Lower lobe of right lung (tissue), 2 donors: ENCODE measurements around the gene DDX42. TPM values are rescaled to one million over a fixed set of nuclear protein-coding genes. Genes with fewer than 3 reads are reported as not detected.
"Not testable (repeated sequence)": the region's sequence is repeated elsewhere in the genome, so short reads cannot be mapped to it uniquely, and the experiment has no call there.

Experiments used
- ATAC-seq, 2 donors: fragments of 200-7000 bp; cut with Tn5 transposase; one replicate each; pipeline ENCODE4 v1.9.1; 2020 to 2022; ENCODE audit warnings: mild to moderate bottlenecking in 2 of 2, moderate library complexity in 2 of 2
- DNase-seq: peaks from one replicate; pipeline ENCODE4 v3.0.0-alpha.2; 2020
- H3K27ac ChIP-seq: fragments of 200-600 bp; one replicate; pipeline ENCODE4 v1.8.0; 2022
- H3K27me3 ChIP-seq: fragments of 200-600 bp; one replicate; pipeline ENCODE4 v1.8.0; 2022; ENCODE audit warnings: low read depth
- H3K36me3 ChIP-seq: fragments of 200-600 bp; one replicate; pipeline ENCODE4 v1.8.0; 2022; ENCODE audit warnings: mild to moderate bottlenecking
- H3K4me1 ChIP-seq: fragments of 200-600 bp; one replicate; pipeline ENCODE4 v1.8.0; 2022
- H3K4me3 ChIP-seq: fragments of 200-600 bp; one replicate; pipeline ENCODE4 v1.8.0; 2022; ENCODE audit warnings: mild to moderate bottlenecking
- H3K9me3 ChIP-seq: fragments of 200-600 bp; one replicate; pipeline ENCODE4 v1.8.0; 2022
- CTCF ChIP-seq: fragments of 200-600 bp; IDR thresholded peaks from one replicate; pipeline ENCODE4 v1.8.0; 2022; ENCODE audit warnings: antibody characterized with exemption, mild to moderate bottlenecking
- intact Hi-C: fragments of 100-400 bp; cut with DNase I; formaldehyde crosslinking; loops from one replicate; pipeline ENCODE4 v1.11.0; 2022
- total RNA-seq: library from RNA; stranded (reverse); fragmentation: NEBNext Ultra II Directional; extraction: Animal tissue kit (Norgen Biotek cat#: 25700); gene quantifications from one replicate; pipeline ENCODE4 v1.2.1, GENCODE V29; 2021
- donor health status: DM: no; HTN: yes; CAD: no; lungs with severe emphysema.

Gene DDX42
- total RNA-seq, 1 donor from 2014 or later = 101 TPM

- H3K4me3 ChIP-seq = no peak overlapping the region
- H3K9me3 ChIP-seq = peaks cover 3% of the 10 kb centered on the region
- H3K27ac ChIP-seq = no peak overlapping the region
- DNase-seq = no peak
- H3K36me3 ChIP-seq = no peaks in the 10 kb centered on the region
- TF ChIP-seq CTCF = no peak
- intact Hi-C loops = no loop called here
- no peak for ATAC-seq
- H3K27me3 ChIP-seq = no peaks in the 10 kb centered on the region
- H3K4me1 ChIP-seq = peaks cover 8% of the 10 kb centered on the region
Measured at GRCh38 chr17:63853260-63853659, 79.3 kb downstream of the DDX42 start.

GRCh38 chr17:63854709-63855108 lies 80.7 kb downstream of the DDX42 start:
- H3K36me3 ChIP-seq = no peaks in the 10 kb centered on the region
- DNase-seq = no peak
- no peaks in the 10 kb centered on the region for H3K27me3 ChIP-seq
- H3K27ac ChIP-seq = no peak overlapping the region
- H3K4me1 ChIP-seq = no peaks in the 10 kb centered on the region
- TF ChIP-seq CTCF = no peak
- intact Hi-C loops = no loop called here
- no peaks in the 10 kb centered on the region for H3K9me3 ChIP-seq
- ATAC-seq = no peak
- H3K4me3 ChIP-seq = no peak overlapping the region

GRCh38 chr17:63855185-63855584 lies 81.2 kb downstream of the DDX42 start:
- Histone ChIP-seq H3K27ac (no peak overlapping the region), H3K4me3 (no peak overlapping the region), H3K9me3 (no peaks in the 10 kb centered on the region), H3K36me3 (no peaks in the 10 kb centered on the region), H3K4me1 (no peaks in the 10 kb centered on the region), H3K27me3 (no peaks in the 10 kb centered on the region)
- ATAC-seq = no peak
- intact Hi-C loops = no loop called here
- no peak for DNase-seq
- TF ChIP-seq CTCF = no peak

GRCh38 chr17:63856425-63856824 lies 82.5 kb downstream of the DDX42 start:
- ATAC-seq, H3K27me3 ChIP-seq, H3K4me3 ChIP-seq, H3K4me1 ChIP-seq, H3K9me3 ChIP-seq, H3K36me3 ChIP-seq, DNase-seq, H3K27ac ChIP-seq, intact Hi-C loops: not testable (repeated sequence)

- H3K4me3 ChIP-seq = no peak overlapping the region
- ATAC-seq (no peak), DNase-seq (no peak)
- no peak for TF ChIP-seq CTCF
- H3K9me3 ChIP-seq = no peaks in the 10 kb centered on the region
- intact Hi-C loops = no loop called here
- H3K36me3 ChIP-seq = no peaks in the 10 kb centered on the region
- no peaks in the 10 kb centered on the region for H3K4me1 ChIP-seq
- H3K27ac ChIP-seq = no peak overlapping the region
- H3K27me3 ChIP-seq = no peaks in the 10 kb centered on the region
Measured at GRCh38 chr17:63859257-63859656, 85.3 kb downstream of the DDX42 start.

GRCh38 chr17:63866625-63867024 lies 92.7 kb downstream of the DDX42 start:
- H3K4me1 ChIP-seq, H3K9me3 ChIP-seq, intact Hi-C loops, H3K27ac ChIP-seq, H3K4me3 ChIP-seq, ATAC-seq, DNase-seq, H3K27me3 ChIP-seq, H3K36me3 ChIP-seq: not testable (repeated sequence)

Other genes starting within 250 kb of the DDX42 start
- 93.8 TPM for gene DCAF7, start 223.7 kb upstream of the DDX42 start, total RNA-seq
- 13.6 TPM for gene TACO1, start 173.3 kb upstream of the DDX42 start, total RNA-seq
- gene MAP3K3, start 151.8 kb upstream of the DDX42 start, total RNA-seq = 58.5 TPM
- gene LIMD2, start 74.0 kb upstream of the DDX42 start, total RNA-seq = 25.9 TPM
- gene STRADA, start 32.4 kb upstream of the DDX42 start, total RNA-seq = 32.8 TPM
- gene CCDC47, start 573 bp upstream of the DDX42 start, total RNA-seq = 80.2 TPM
- 98.6 TPM for gene PSMC5, start 53.3 kb downstream of the DDX42 start, total RNA-seq
- 37.4 TPM for gene FTSJ3, start 53.5 kb downstream of the DDX42 start, total RNA-seq
- gene SMARCD2, start 68.5 kb downstream of the DDX42 start, total RNA-seq = 80.9 TPM
- gene CSH2, start 99.5 kb downstream of the DDX42 start, total RNA-seq = not detected
- gene GH2, start 107.8 kb downstream of the DDX42 start, total RNA-seq = not detected
- not detected for gene CSH1, start 122.4 kb downstream of the DDX42 start, total RNA-seq
- gene CSHL1, start 137.1 kb downstream of the DDX42 start, total RNA-seq = not detected
- not detected for gene GH1, start 144.7 kb downstream of the DDX42 start, total RNA-seq
- gene CD79B, start 158.2 kb downstream of the DDX42 start, total RNA-seq = 4.7 TPM
- gene SCN4A, start 198.7 kb downstream of the DDX42 start, total RNA-seq = 0.18 TPM
- gene PRR29, start 224.2 kb downstream of the DDX42 start, total RNA-seq = 11.3 TPM
- gene ICAM2, start 246.5 kb downstream of the DDX42 start, total RNA-seq = 69.2 TPM